ENCODE results near the gene IL1R1.

- no peak for TF ChIP-seq ZNF384 (IDR thresholded peaks at IDR 0.05; ENCODE audit: borderline replicate concordance, low read depth, low read length)
- no peak for TF ChIP-seq ELK1 (IDR thresholded peaks at IDR 0.05; ENCODE audit: low read depth, low read length)
- TF ChIP-seq NRF1 (conservative IDR thresholded peaks at IDR 0.05; ENCODE audit: low read depth, low read length): no peak
- TF ChIP-seq REST (IDR thresholded peaks at IDR 0.05; ENCODE audit: low read depth, low read length): no peak
- TF ChIP-seq CTCF (IDR thresholded peaks at IDR 0.05 in 2 of 3, conservative IDR thresholded peaks at IDR 0.05 in 1 of 3; ENCODE audit: control insufficient read depth in 2 of 3, extremely low read depth in 1 of 3, insufficient read depth in 1 of 3, low read depth in 3 of 3, low read length in 3 of 3): no peak
- TF ChIP-seq POLR2AphosphoS5 (IDR thresholded peaks at IDR 0.05; ENCODE audit: low read length): no peak
- TF ChIP-seq POLR2A (IDR thresholded peaks at IDR 0.05; ENCODE audit: low read depth, low read length): no peak
- TF ChIP-seq CHD4 (IDR thresholded peaks at IDR 0.05): no peak
- no peak for TF ChIP-seq ZNF274 (IDR thresholded peaks at IDR 0.05; ENCODE audit: insufficient read depth, insufficient read length)
These were observed 38.8 kb downstream of the IL1R1 start for GRCh38 chr2:102181376-102181775.
